HepG2 (cell line): Measurements from ENCODE around the gene CENPP. TPM values are rescaled to one million over a fixed set of nuclear protein-coding genes. Genes with fewer than 3 reads are reported as not detected.

Source experiments
- FOXK1 ChIP-seq: sonication (generic); formaldehyde crosslinking; IDR thresholded peaks from 2 replicates; pipeline ENCODE4 v1.4.0; 2020; ENCODE audit warnings: low read depth, missing genetic modification reagents, borderline replicate concordance
- HMG20A ChIP-seq: IDR thresholded peaks from 2 replicates; pipeline ENCODE4 v1.6.1; 2016; ENCODE audit warnings: borderline replicate concordance
- REPIN1 ChIP-seq: sonication (generic); formaldehyde crosslinking; IDR thresholded peaks from 2 replicates; pipeline ENCODE4 v1.8.0; 2022; ENCODE audit warnings: missing genetic modification reagents, low read depth, mild to moderate bottlenecking, borderline replicate concordance
- SAFB2 ChIP-seq: sonication (generic); formaldehyde crosslinking; IDR thresholded peaks from 2 replicates; pipeline ENCODE4 v1.5.1; 2020; ENCODE audit warnings: missing genetic modification reagents, low read depth, mild to moderate bottlenecking, borderline replicate concordance
- SMAD1 ChIP-seq: sonication (generic); formaldehyde crosslinking; IDR thresholded peaks from 2 replicates; pipeline ENCODE4 v1.4.0; 2020; ENCODE audit warnings: missing genetic modification reagents, low read depth, mild to moderate bottlenecking, borderline replicate concordance
- SOX5 ChIP-seq: IDR thresholded peaks from 2 replicates; pipeline ENCODE4 v1.6.1; 2016; ENCODE audit warnings: borderline replicate concordance
- TEAD3 ChIP-seq: optimal IDR thresholded peaks from 2 replicates; pipeline ENCODE3; 2016; ENCODE audit warnings: borderline replicate concordance
- ZKSCAN1 ChIP-seq: fragments of 150-350 bp; IDR thresholded peaks from 2 replicates; pipeline ENCODE4 v1.6.1; 2014; ENCODE audit warnings: low read length
- ZNF142 ChIP-seq: sonication (generic); formaldehyde crosslinking; IDR thresholded peaks from 2 replicates; pipeline ENCODE4 v1.4.0; 2020; ENCODE audit warnings: missing genetic modification reagents
- ZNF564 ChIP-seq: sonication (generic); formaldehyde crosslinking; IDR thresholded peaks from 2 replicates; pipeline ENCODE4 v1.8.1; 2023; ENCODE audit warnings: mild to moderate bottlenecking, missing genetic modification reagents
- ZNF782 ChIP-seq: sonication (generic); formaldehyde crosslinking; IDR thresholded peaks from 2 replicates; pipeline ENCODE4 v1.4.0; 2020; ENCODE audit warnings: missing genetic modification reagents, mild to moderate bottlenecking, borderline replicate concordance
- ZNF891 ChIP-seq: sonication (generic); formaldehyde crosslinking; IDR thresholded peaks from 2 replicates; pipeline ENCODE4 v1.5.0; 2020; ENCODE audit warnings: mild to moderate bottlenecking, missing genetic modification reagents
- polyA plus RNA-seq, 8 experiments: library from polyadenylated mRNA; depleted of rRNA in 3 of 8; stranded (reverse) in 7 of 8; unstranded in 1 of 8; fragments of >200 nt; fragmentation: Illumina TruSeq in 4 of 8; extraction: Trizol in 4 of 8; gene quantifications; 2 replicates each; pipeline versions ENCODE4 v1.2.1 to v1.2.3, GENCODE V29; 2011 to 2016; ENCODE audit warnings: low read depth in 4 of 8, missing spikeins in 1 of 8, mixed read lengths in 1 of 8; ENCODE audit not compliant: insufficient read depth in 1 of 8
- total RNA-seq, 5 experiments: library from RNA; depleted of rRNA; stranded (reverse); fragments of >200 nt; fragmentation: Illumina TruSeq; extraction: Trizol; gene quantifications; 2 replicates each; pipeline ENCODE4 v1.2.3, GENCODE V29; 2016; ENCODE audit warnings: low read depth in 1 of 5
- TF ChIP-seq, protein P1 (sequence below): sonication (generic); formaldehyde crosslinking; IDR thresholded peaks from 2 replicates; pipeline ENCODE4 v1.4.0; 2020; ENCODE audit warnings: missing genetic modification reagents
- TF ChIP-seq, protein P2 (sequence below): sonication (generic); formaldehyde crosslinking; IDR thresholded peaks from 2 replicates; pipeline ENCODE4 v1.4.0; 2020; ENCODE audit warnings: mild to moderate bottlenecking, missing genetic modification reagents
- TF ChIP-seq, protein P3 (sequence below): sonication (generic); formaldehyde crosslinking; IDR thresholded peaks from 2 replicates; pipeline ENCODE4 v1.4.0; 2020; ENCODE audit warnings: mild to moderate bottlenecking, missing genetic modification reagents

The CENPP gene
- total and polyA plus RNA-seq, 2 of the 13 experiments (the other 11 are each of a cell fraction or from before 2014, with no cell fraction given) = 2.0 to 11.4 TPM

- TF ChIP-seq ZNF142 (CRISPR knock-in tag) (0 out of 2 replicates have a peak, but pooled peaks have one; percentile 15), SMAD1 (CRISPR knock-in tag) (no peak), REPIN1 (peak; percentile 58), TEAD3 (CRISPR knock-in tag) (peak; percentile 16), ZNF891 (peak; percentile 73), FOXK1 (CRISPR knock-in tag) (peak; percentile 87), HMG20A (CRISPR knock-in tag) (peak; percentile 21; the same call in 1 of the 2 replicates), SAFB2 (peak; percentile 72; the same call in 1 of the 2 replicates), ZNF564 (CRISPR knock-in tag) (no peak; the same call in 1 of the 2 replicates), ZKSCAN1 (no peak), ZNF782 (CRISPR knock-in tag) (peak; percentile 9; the same call in 1 of the 2 replicates), SOX5 (CRISPR knock-in tag) (peak; percentile 9; the same call in 1 of the 2 replicates)
- TF ChIP-seq, protein P1, sequence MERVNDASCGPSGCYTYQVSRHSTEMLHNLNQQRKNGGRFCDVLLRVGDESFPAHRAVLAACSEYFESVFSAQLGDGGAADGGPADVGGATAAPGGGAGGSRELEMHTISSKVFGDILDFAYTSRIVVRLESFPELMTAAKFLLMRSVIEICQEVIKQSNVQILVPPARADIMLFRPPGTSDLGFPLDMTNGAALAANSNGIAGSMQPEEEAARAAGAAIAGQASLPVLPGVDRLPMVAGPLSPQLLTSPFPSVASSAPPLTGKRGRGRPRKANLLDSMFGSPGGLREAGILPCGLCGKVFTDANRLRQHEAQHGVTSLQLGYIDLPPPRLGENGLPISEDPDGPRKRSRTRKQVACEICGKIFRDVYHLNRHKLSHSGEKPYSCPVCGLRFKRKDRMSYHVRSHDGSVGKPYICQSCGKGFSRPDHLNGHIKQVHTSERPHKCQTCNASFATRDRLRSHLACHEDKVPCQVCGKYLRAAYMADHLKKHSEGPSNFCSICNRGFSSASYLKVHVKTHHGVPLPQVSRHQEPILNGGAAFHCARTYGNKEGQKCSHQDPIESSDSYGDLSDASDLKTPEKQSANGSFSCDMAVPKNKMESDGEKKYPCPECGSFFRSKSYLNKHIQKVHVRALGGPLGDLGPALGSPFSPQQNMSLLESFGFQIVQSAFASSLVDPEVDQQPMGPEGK = peak; percentile 41; the same call in 1 of the 2 replicates
- TF ChIP-seq, protein P2, sequence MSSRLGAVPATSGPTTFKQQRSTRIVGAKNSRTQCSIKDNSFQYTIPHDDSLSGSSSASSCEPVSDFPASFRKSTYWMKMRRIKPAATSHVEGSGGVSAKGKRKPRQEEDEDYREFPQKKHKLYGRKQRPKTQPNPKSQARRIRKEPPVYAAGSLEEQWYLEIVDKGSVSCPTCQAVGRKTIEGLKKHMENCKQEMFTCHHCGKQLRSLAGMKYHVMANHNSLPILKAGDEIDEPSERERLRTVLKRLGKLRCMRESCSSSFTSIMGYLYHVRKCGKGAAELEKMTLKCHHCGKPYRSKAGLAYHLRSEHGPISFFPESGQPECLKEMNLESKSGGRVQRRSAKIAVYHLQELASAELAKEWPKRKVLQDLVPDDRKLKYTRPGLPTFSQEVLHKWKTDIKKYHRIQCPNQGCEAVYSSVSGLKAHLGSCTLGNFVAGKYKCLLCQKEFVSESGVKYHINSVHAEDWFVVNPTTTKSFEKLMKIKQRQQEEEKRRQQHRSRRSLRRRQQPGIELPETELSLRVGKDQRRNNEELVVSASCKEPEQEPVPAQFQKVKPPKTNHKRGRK (CRISPR knock-in tag) = no peak
- TF ChIP-seq, protein P3, sequence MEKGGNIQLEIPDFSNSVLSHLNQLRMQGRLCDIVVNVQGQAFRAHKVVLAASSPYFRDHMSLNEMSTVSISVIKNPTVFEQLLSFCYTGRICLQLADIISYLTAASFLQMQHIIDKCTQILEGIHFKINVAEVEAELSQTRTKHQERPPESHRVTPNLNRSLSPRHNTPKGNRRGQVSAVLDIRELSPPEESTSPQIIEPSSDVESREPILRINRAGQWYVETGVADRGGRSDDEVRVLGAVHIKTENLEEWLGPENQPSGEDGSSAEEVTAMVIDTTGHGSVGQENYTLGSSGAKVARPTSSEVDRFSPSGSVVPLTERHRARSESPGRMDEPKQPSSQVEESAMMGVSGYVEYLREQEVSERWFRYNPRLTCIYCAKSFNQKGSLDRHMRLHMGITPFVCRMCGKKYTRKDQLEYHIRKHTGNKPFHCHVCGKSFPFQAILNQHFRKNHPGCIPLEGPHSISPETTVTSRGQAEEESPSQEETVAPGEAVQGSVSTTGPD (CRISPR knock-in tag) = no peak
Observed at GRCh38 chr9:92325269-92325990, at the start of gene CENPP, which contains the start of gene NOL8 (continued).
